Stomach (tissue), 9 donors: ENCODE measurements around the gene ALDH18A1. TPM values are rescaled to one million over a fixed set of nuclear protein-coding genes. Genes with fewer than 3 reads are reported as not detected.

Source experiments
- DNase-seq, 2 donors: peaks; one replicate each; pipeline versions ENCODE4 v3.0.0 to v3.0.0-alpha.2; 2013 to 2019
- H3K27ac ChIP-seq, 5 donors: fragments of 200-600 bp in 4 of 5; sonication (generic) in 4 of 5; one replicate each; pipeline ENCODE4 v1.5.1; 2013 to 2019; ENCODE audit warnings: mild to moderate bottlenecking in 1 of 5, moderate library complexity in 1 of 5
- H3K27me3 ChIP-seq, 3 donors: fragments of 200-600 bp; sonication (generic); one replicate each; pipeline ENCODE4 v1.5.1; 2017 to 2019; ENCODE audit warnings: mixed run types in 1 of 3
- H3K36me3 ChIP-seq, 4 donors: fragments of 200-600 bp; sonication (generic); 1 replicate in 3 of 4; 2 replicates in 1 of 4; pipeline ENCODE4 v1.5.1; 2016 to 2019
- H3K4me1 ChIP-seq, 4 donors: fragments of 200-600 bp; sonication (generic); one replicate each; pipeline ENCODE4 v1.5.1; 2016 to 2019
- H3K4me3 ChIP-seq, 4 donors: fragments of 200-600 bp; sonication (generic) in 3 of 4; one replicate each; pipeline ENCODE4 v1.5.1; 2016 to 2019; ENCODE audit warnings: mild to moderate bottlenecking in 1 of 4
- H3K9me3 ChIP-seq, 4 donors: fragments of 200-600 bp; sonication (generic); one replicate each; pipeline ENCODE4 v1.5.1; 2016 to 2019
- EP300 ChIP-seq: sonication (generic); formaldehyde crosslinking; IDR thresholded peaks from one replicate; pipeline ENCODE4 v1.6.1; 2017; ENCODE audit warnings: antibody characterized with exemption
- POLR2A ChIP-seq, 4 donors: fragments of 450-650 bp; IDR thresholded peaks; one replicate each; pipeline ENCODE4 v1.6.1; 2016; ENCODE audit warnings: antibody characterized with exemption in 4 of 4, control low read depth in 2 of 4, mild to moderate bottlenecking in 1 of 4, moderate library complexity in 1 of 4
- POLR2AphosphoS5 ChIP-seq, 3 donors: sonication (generic); formaldehyde crosslinking; IDR thresholded peaks; one replicate each; pipeline ENCODE4 v1.6.1; 2016; ENCODE audit warnings: antibody characterized with exemption in 3 of 3
- WGBS, 5 donors: extraction: QIAGEN DNeasy Blood & Tissue Kit in 3 of 5; methylation state at CpG; one replicate each; pipeline versions ENCODE4 v1.1.5 to v1.1.7; 2013 to 2018; 5-methylcytosine and 5-hydroxymethylcytosine counted together
- intact Hi-C: fragments of 100-400 bp; cut with DNase I; formaldehyde crosslinking; loops from one replicate; pipeline ENCODE4 v1.15.1; 2023; ENCODE audit warnings: low total_unique reads
- polyA plus RNA-seq, 3 donors: library from polyadenylated mRNA; stranded (reverse); fragments of 200-250 nt; gene quantifications; one replicate each; pipeline ENCODE4 v1.2.3, GENCODE V29; 2013
- total RNA-seq, 5 donors: library from RNA; depleted of rRNA; stranded (reverse); fragments of >200 nt; gene quantifications; one replicate each; pipeline versions ENCODE4 v1.1.0 to v1.2.3, GENCODE V29; 2014 to 2016
- TF ChIP-seq, protein P1 (sequence below), 7 experiments: fragments of 450-650 bp in 4 of 7; fragments of 200-600 bp in 3 of 7; sonication (generic) in 3 of 7; IDR thresholded peaks; one replicate each; pipeline ENCODE4 v1.5.1; 2016 to 2019; ENCODE audit warnings: antibody characterized with exemption in 7 of 7, control low read depth in 2 of 7, mild to moderate bottlenecking in 1 of 7
- donor health status: healthy with polysubstance abuse.
- donor health status: Bipolar disorder and iron deficiency.
- donor health status: healthy.

The ALDH18A1 gene
- total and polyA plus RNA-seq, 8 donors = 11.3 to 87.6 (median 27.5) TPM

DNA sequence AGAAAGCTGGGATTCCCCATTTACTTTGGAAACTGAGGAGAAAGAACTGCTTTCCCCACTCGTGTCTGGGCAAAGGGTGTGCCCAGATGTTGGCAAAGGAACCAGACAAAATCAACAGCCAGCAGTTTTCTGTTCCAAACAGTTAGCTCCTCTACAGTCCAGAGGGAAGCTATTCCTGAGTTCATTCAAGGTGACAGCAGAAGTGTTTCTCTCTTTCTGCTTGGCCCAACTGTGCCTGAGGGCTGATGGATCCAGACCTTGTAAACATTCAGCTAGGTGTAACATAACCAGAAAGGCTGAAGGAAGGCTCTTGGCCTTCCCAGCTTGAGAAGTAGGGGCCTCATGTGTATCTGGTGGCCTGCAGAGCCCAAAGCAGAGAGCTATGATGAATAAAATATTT is 7.0 kb upstream of the ALDH18A1 start:
- H3K36me3 ChIP-seq = peaks cover 0 to 30% (median 21%) of the 10 kb centered on the region in 4 donors
- H3K4me1 ChIP-seq = peaks cover 3 to 16% (median 8%) of the 10 kb centered on the region in 4 donors
- no peak overlapping the region for H3K4me3 ChIP-seq
- no peaks in the 10 kb centered on the region for H3K9me3 ChIP-seq
- H3K27ac ChIP-seq = peak overlapping the region in 1 of 5 donors; percentile 39
- 7 to 23% (median 10%) methylated on average over 1 of the region's 1 CpG for WGBS, 5 donors
- intact Hi-C loops = no loop called here
- H3K27me3 ChIP-seq = no peaks in the 10 kb centered on the region
- no peak for DNase-seq
- no peak for TF ChIP-seq EP300
- TF ChIP-seq, protein P1, sequence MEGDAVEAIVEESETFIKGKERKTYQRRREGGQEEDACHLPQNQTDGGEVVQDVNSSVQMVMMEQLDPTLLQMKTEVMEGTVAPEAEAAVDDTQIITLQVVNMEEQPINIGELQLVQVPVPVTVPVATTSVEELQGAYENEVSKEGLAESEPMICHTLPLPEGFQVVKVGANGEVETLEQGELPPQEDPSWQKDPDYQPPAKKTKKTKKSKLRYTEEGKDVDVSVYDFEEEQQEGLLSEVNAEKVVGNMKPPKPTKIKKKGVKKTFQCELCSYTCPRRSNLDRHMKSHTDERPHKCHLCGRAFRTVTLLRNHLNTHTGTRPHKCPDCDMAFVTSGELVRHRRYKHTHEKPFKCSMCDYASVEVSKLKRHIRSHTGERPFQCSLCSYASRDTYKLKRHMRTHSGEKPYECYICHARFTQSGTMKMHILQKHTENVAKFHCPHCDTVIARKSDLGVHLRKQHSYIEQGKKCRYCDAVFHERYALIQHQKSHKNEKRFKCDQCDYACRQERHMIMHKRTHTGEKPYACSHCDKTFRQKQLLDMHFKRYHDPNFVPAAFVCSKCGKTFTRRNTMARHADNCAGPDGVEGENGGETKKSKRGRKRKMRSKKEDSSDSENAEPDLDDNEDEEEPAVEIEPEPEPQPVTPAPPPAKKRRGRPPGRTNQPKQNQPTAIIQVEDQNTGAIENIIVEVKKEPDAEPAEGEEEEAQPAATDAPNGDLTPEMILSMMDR (IDR thresholded peaks at IDR 0.05) = no peak
- no peak for TF ChIP-seq POLR2AphosphoS5 (IDR thresholded peaks at IDR 0.05)
- TF ChIP-seq POLR2A (IDR thresholded peaks at IDR 0.05) = no peak

DNA sequence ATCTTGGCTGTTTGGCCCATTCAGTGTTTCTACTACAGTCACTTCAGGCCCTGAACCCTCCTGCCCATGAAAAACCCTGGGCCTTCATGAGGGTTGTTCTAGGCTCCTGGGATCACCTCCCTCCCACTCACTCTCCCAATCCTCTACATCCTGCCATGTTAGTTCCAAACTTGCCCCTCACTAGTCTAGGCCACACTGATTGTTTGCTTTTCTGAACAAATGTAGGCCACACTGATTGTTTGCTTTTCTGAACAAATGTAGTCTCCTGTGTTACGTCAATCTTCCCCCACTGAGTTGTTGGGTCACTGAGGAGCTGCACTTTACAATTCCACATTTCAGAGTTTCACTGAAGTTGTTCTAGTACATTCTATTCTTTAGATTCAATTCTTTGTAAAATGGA is 5.3 kb upstream of the ALDH18A1 start:
- Histone ChIP-seq H3K4me1 (peaks cover 6 to 22% (median 12%) of the 10 kb centered on the region in 4 donors), H3K4me3 (no peak overlapping the region), H3K9me3 (no peaks in the 10 kb centered on the region), H3K27me3 (no peaks in the 10 kb centered on the region), H3K27ac (peak overlapping the region in 1 of 5 donors; percentile 41), H3K36me3 (peaks cover 0 to 21% (median 9%) of the 10 kb centered on the region in 4 donors)
- TF ChIP-seq POLR2A (IDR thresholded peaks at IDR 0.05) (no peak), POLR2AphosphoS5 (IDR thresholded peaks at IDR 0.05) (no peak), EP300 (no peak)
- TF ChIP-seq, protein P1 (IDR thresholded peaks at IDR 0.05) = no peak
- 23 to 60% (median 36%) methylated on average over 1 of the region's 1 CpG for WGBS, 5 donors
- intact Hi-C loops = no loop called here
- peak in 1 of 2 donors; percentile 75 for DNase-seq

DNA sequence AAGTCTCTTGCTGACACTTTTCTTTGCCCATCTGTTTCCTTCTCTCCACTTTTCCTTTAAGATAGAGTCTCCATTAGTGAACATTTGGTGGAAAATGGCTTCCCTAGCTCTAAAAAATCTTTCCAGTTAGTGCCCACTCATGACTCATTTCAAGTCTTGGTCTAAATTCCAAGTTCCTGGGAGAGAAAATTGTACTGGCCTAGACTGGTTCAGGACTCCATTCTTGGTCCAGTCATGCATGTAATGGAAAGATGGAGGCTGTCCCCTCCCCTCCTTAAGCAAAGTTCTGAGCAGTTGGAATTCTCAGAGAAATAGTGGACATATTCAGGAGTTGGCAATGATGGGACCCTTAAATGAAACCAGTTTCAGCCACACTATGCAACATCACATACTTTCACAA is 3.8 kb upstream of the ALDH18A1 start:
- H3K4me3 ChIP-seq = no peak overlapping the region
- no peaks in the 10 kb centered on the region for H3K9me3 ChIP-seq
- peaks cover 0 to 18% (median 9%) of the 10 kb centered on the region in 4 donors for H3K36me3 ChIP-seq
- H3K4me1 ChIP-seq = peaks cover 6 to 30% (median 17%) of the 10 kb centered on the region in 4 donors
- no peaks in the 10 kb centered on the region for H3K27me3 ChIP-seq
- no peak for DNase-seq
- intact Hi-C loops = no loop called here
- no peak overlapping the region for H3K27ac ChIP-seq
- TF ChIP-seq, protein P1 (IDR thresholded peaks at IDR 0.05) = no peak
- TF ChIP-seq POLR2AphosphoS5 (IDR thresholded peaks at IDR 0.05) (no peak), EP300 (no peak), POLR2A (IDR thresholded peaks at IDR 0.05) (no peak)

DNA sequence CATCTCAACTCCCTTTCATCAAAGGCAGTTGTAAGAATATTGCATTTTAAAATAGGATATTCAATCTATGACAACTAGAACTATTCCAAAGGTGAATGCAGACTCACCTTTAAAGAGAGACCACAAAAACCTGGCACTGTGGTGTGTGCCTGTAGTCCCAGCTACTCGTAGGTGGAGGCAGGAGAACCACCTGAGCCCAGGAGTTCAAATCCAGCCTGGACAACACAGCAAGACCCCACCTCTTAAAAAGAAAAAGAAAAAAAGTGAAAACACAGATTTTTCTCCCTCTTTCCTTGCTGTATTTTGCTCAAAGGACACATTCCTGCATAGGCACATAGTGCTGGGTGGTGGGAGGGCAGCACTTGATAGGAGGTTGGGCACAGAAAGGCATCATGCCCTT is 739 bp upstream of the ALDH18A1 start:
- 26 to 76% (median 68%) methylated on average over 1 of the region's 1 CpG for WGBS, 5 donors

More for the DNA sequence above, 739 bp upstream of the ALDH18A1 start:
- Histone ChIP-seq H3K4me1 (peaks cover 0 to 40% (median 28%) of the 10 kb centered on the region in 4 donors), H3K27me3 (no peaks in the 10 kb centered on the region), H3K36me3 (peaks cover 7 to 10% (median 9%) of the 10 kb centered on the region in 4 donors), H3K4me3 (peak overlapping the region; percentile 75 to 95 (median 78)), H3K9me3 (no peaks in the 10 kb centered on the region), H3K27ac (peak overlapping the region in 4 of 5 donors; percentile 81 to 87 (median 85))
- no peak for TF ChIP-seq POLR2AphosphoS5 (IDR thresholded peaks at IDR 0.05)
- no peak for TF ChIP-seq EP300
- no peak for TF ChIP-seq POLR2A (IDR thresholded peaks at IDR 0.05)
- TF ChIP-seq, protein P1 (IDR thresholded peaks at IDR 0.05) = no peak
- intact Hi-C loops = no loop called here
- DNase-seq = no peak
